Measurements from ENCODE around the gene SH3BP4.

- no peak for TF ChIP-seq POLR2AphosphoS5 (IDR thresholded peaks at IDR 0.05; ENCODE audit: low read depth, low read length)
- no peak for TF ChIP-seq EP300 (IDR thresholded peaks at IDR 0.05; ENCODE audit: borderline replicate concordance in 1 of 2, low read depth in 2 of 2, low read length in 2 of 2)
- TF ChIP-seq JUN (IDR thresholded peaks at IDR 0.05; ENCODE audit: low read depth, low read length) = no peak
Measured at GRCh38 chr2:235054475-235054874, 102.7 kb downstream of the SH3BP4 start.
